OCI-LY7 (cell line): ENCODE measurements around the gene ENHO.

Source experiments
- CTCF ChIP-seq: fragments of 200-600 bp; sonication (generic); conservative IDR thresholded peaks from 2 replicates; pipeline ENCODE4 v1.5.1; 2014; ENCODE audit warnings: mild to moderate bottlenecking, antibody characterized with exemption, low read length, moderate library complexity, mixed read lengths
- EZH2phosphoT487 ChIP-seq: fragments of 200-600 bp; sonication (generic); IDR thresholded peaks from 2 replicates; pipeline ENCODE4 v1.6.1; 2018; ENCODE audit warnings: low read depth, borderline replicate concordance, mild to moderate bottlenecking, mixed run types, antibody characterized with exemption, low read length, moderate library complexity, mixed read lengths

DNA sequence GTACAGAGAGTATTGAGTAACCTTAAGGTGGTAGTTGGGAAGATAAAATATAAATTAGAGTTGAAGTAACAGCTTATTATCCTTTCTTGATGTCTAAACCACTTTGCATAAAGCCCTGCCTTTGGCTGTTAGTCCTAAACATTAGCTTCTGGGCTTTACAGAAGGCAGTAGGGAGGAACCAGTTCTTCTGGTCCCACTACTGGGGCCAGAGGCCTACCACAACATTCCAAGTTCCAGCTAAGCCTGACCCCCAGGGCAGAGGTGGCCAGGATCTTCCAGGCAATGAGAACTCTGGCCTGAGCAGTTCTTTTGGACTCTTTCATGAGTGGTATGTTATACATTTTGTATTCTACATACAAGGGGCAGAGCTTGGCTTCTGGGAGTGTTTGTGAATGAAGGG lies 38.1 kb downstream of the ENHO start:
- TF ChIP-seq CTCF (no peak), EZH2phosphoT487 (no peak)
